HL-60 (cell line): ENCODE measurements around the gene NR4A1.

Experiments
- CTCF ChIP-seq: IDR thresholded peaks from one replicate; pipeline ENCODE4 v1.5.1; 2011; ENCODE audit warnings: low read length, control low read depth, inconsistent platforms; ENCODE audit not compliant: insufficient read depth
- GABPA ChIP-seq: IDR thresholded peaks from 2 replicates; pipeline ENCODE4 v1.6.1; 2012; ENCODE audit warnings: low read depth
- POLR2AphosphoS5 ChIP-seq: IDR thresholded peaks from 2 replicates; pipeline ENCODE4 v1.6.1; 2012; ENCODE audit warnings: low read depth
- SPI1 ChIP-seq: IDR thresholded peaks from 2 replicates; pipeline ENCODE4 v1.6.1; 2012; ENCODE audit warnings: low read depth, mild to moderate bottlenecking, borderline replicate concordance

- TF ChIP-seq CTCF (no peak), SPI1 (no peak), GABPA (no peak), POLR2AphosphoS5 (no peak)
Observed at GRCh38 chr12:52032804-52033445, 18.3 kb upstream of the NR4A1 start.
